OCI-LY3 (cell line): ENCODE data around the gene CACNA1C.

Experiments used
- H2AFZ ChIP-seq: fragments of 200-600, 300-600 bp; shearing (Covaris generic); 2 replicates; pipeline ENCODE4 v1.6.0; 2014; ENCODE audit warnings: antibody characterized with exemption, low read depth, low read length
- H3K27ac ChIP-seq: fragments of 200-600, 300-600 bp; sonication (generic); 2 replicates; pipeline ENCODE4 v1.5.1; 2014; ENCODE audit warnings: mild to moderate bottlenecking, low read length, moderate library complexity, mixed read lengths
- H3K27me3 ChIP-seq: fragments of 200-600, 300-600 bp; sonication (generic); 2 replicates; pipeline ENCODE4 v1.6.1; 2014; ENCODE audit warnings: low read depth, low read length, mixed read lengths
- H3K36me3 ChIP-seq: fragments of 200-600, 300-600 bp; sonication (generic); replicated peaks from 2 replicates; pipeline ENCODE3; 2014; ENCODE audit warnings: low read depth, low read length, mixed read lengths
- H3K4me1 ChIP-seq: fragments of 300-600, 200-600 bp; sonication (generic); 2 replicates; pipeline ENCODE4 v1.6.1; 2014; ENCODE audit warnings: low read length, mixed read lengths
- H3K4me2 ChIP-seq: fragments of 200-600, 300-600 bp; sonication (generic); 2 replicates; pipeline ENCODE4 v1.6.1; 2014; ENCODE audit warnings: low read length, mixed read lengths
- H3K4me3 ChIP-seq: fragments of 300-600, 200-600 bp; sonication (generic); 2 replicates; pipeline ENCODE4 v1.5.1; 2014; ENCODE audit warnings: antibody characterized with exemption, mild to moderate bottlenecking, low read length, moderate library complexity
- H3K79me2 ChIP-seq: fragments of 300-600, 200-600 bp; shearing (Covaris generic); 2 replicates; pipeline ENCODE4 v1.6.1; 2014; ENCODE audit warnings: mild to moderate bottlenecking, low read length, mixed read lengths
- H3K9ac ChIP-seq: fragments of 300-600, 200-600 bp; shearing (Covaris generic); 2 replicates; pipeline ENCODE4 v1.6.0; 2014; ENCODE audit warnings: mild to moderate bottlenecking, low read length, moderate library complexity
- H3K9me3 ChIP-seq: fragments of 200-600, 300-600 bp; shearing (Covaris generic); 2 replicates; pipeline ENCODE4 v1.6.1; 2014; ENCODE audit warnings: low read length, mixed read lengths; ENCODE audit not compliant: insufficient read depth
- H4K20me1 ChIP-seq: fragments of 200-600, 300-600 bp; sonication (generic); 2 replicates; pipeline ENCODE4 v1.6.1; 2016; ENCODE audit warnings: low read length, mixed read lengths; ENCODE audit not compliant: insufficient read depth
- CTCF ChIP-seq: fragments of 200-600, 300-600 bp; sonication (generic); IDR thresholded peaks from 2 replicates; pipeline ENCODE4 v1.5.1; 2014; ENCODE audit warnings: antibody characterized with exemption, low read length, low read depth
- EZH2phosphoT487 ChIP-seq: fragments of 200-600 bp; shearing (Covaris generic); IDR thresholded peaks from 2 replicates; pipeline ENCODE4 v1.6.1; 2018; ENCODE audit warnings: antibody characterized with exemption, mixed run types, low read depth

CACNA1C gene

GRCh38 chr12:2095878-2096277 is 43.1 kb downstream of the CACNA1C start:
- Histone ChIP-seq H3K9ac (no peak overlapping the region), H3K36me3 (no peaks in the 10 kb centered on the region), H3K9me3 (no peaks in the 10 kb centered on the region), H3K79me2 (no peaks in the 10 kb centered on the region), H4K20me1 (no peaks in the 10 kb centered on the region), H3K4me1 (peaks cover 6% of the 10 kb centered on the region), H3K4me2 (no peak overlapping the region), H2AFZ (no peak overlapping the region), H3K4me3 (no peak overlapping the region), H3K27me3 (peaks cover 14% of the 10 kb centered on the region), H3K27ac (no peak overlapping the region)
- TF ChIP-seq EZH2phosphoT487 (no peak), CTCF (no peak)

- no peaks in the 10 kb centered on the region for H3K36me3 ChIP-seq
- peaks cover 6% of the 10 kb centered on the region for H3K4me1 ChIP-seq
- H3K27ac ChIP-seq = no peak overlapping the region
- no peak overlapping the region for H2AFZ ChIP-seq
- TF ChIP-seq EZH2phosphoT487 (no peak), CTCF (no peak)
- peaks cover 5% of the 10 kb centered on the region; the same call in 1 of the 2 replicates for H3K27me3 ChIP-seq
- H3K4me2 ChIP-seq = no peak overlapping the region
- no peak overlapping the region for H3K9ac ChIP-seq
- no peaks in the 10 kb centered on the region for H3K9me3 ChIP-seq
- no peaks in the 10 kb centered on the region for H3K79me2 ChIP-seq
- H4K20me1 ChIP-seq = no peaks in the 10 kb centered on the region
- H3K4me3 ChIP-seq = no peak overlapping the region
Observed at GRCh38 chr12:2097617-2098016, 44.8 kb downstream of the CACNA1C start.

DNA sequence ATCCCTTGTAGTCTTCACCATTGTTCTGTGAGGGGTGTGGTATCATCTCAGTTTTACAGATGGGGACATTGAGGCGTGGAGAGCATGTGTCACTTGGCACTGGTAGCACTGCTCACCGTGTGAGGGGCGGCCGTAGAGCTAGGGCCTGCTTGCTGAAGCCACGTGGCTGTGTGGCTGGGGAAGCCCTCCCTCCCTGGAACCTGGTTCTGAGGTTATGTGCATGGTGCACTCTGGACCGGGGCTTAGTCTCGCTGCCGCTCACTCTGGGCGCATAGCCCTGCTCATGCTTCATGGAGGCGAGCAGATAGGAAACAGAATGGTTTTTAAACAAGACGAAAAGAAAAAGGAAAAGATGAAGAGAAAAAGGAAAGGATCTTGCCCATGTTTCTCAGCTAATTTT is 46.1 kb downstream of the CACNA1C start:
- H3K9ac ChIP-seq = no peak overlapping the region
- H3K4me1 ChIP-seq = peaks cover 6% of the 10 kb centered on the region
- H3K4me2 ChIP-seq = no peak overlapping the region
- no peak for TF ChIP-seq EZH2phosphoT487
- no peak for TF ChIP-seq CTCF
- H3K4me3 ChIP-seq = no peak overlapping the region
- no peaks in the 10 kb centered on the region for H4K20me1 ChIP-seq
- H3K9me3 ChIP-seq = no peaks in the 10 kb centered on the region
- H3K79me2 ChIP-seq = no peaks in the 10 kb centered on the region
- H3K27me3 ChIP-seq = peaks cover 5% of the 10 kb centered on the region; the same call in 1 of the 2 replicates
- no peak overlapping the region for H3K27ac ChIP-seq
- no peaks in the 10 kb centered on the region for H3K36me3 ChIP-seq
- H2AFZ ChIP-seq = no peak overlapping the region

DNA sequence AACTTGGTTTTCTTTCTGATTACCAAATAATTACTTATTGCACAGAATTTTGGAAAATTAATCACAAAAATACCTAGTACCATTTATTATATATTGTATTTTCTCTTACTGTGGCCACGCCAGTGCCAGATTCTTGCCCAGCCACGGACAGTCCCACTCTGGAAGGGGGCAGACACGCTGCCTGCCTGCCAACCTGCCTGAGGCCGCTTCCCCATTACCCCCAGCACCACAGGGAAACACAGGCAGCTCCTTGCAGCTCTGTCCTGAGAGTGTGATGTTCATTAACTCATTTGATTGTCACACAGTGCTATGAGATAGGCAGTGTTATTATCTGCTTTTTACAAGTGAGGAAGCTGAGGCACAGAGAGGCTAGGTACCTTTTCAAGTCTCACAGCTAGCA is 46.8 kb downstream of the CACNA1C start:
- Histone ChIP-seq H3K4me1 (peaks cover 3% of the 10 kb centered on the region), H3K36me3 (no peaks in the 10 kb centered on the region), H3K4me2 (no peak overlapping the region), H3K27ac (no peak overlapping the region), H3K9ac (no peak overlapping the region), H3K4me3 (no peak overlapping the region), H3K27me3 (peaks cover 7% of the 10 kb centered on the region; the same call in 1 of the 2 replicates), H3K9me3 (no peaks in the 10 kb centered on the region), H2AFZ (no peak overlapping the region), H4K20me1 (no peaks in the 10 kb centered on the region), H3K79me2 (no peaks in the 10 kb centered on the region)
- no peak for TF ChIP-seq CTCF
- no peak for TF ChIP-seq EZH2phosphoT487
